Naive thymus-derived CD8-positive, alpha-beta T cell (primary cell): ENCODE data around the gene GINS3. TPM values are rescaled to one million over a fixed set of nuclear protein-coding genes. Genes with fewer than 3 reads are reported as not detected.
A peak's percentile ranks its signal among the peaks of the same experiment; 100 is the strongest.

ENCODE experiments used
- ATAC-seq, 2 donors: fragments of 150-1000 bp; cut with Tn5 transposase in 1 of 2; sonication (Bioruptor Pico), chemical (Tn5 transposase) in 1 of 2; 1 replicate in 1 of 2; 2 replicates in 1 of 2; pipeline ENCODE4 v1.10.0; 2021; ENCODE audit warnings: mild to moderate bottlenecking in 2 of 2, moderate library complexity in 2 of 2
- POLR2A ChIA-PET: fragments of 350-600 bp; sonication (Branson Sonifier 250); formaldehyde crosslinking; loops from one replicate; lab custom pipeline; 2021; ENCODE audit warnings: antibody characterized with exemption; lab: Charles Lee
- DNase-seq, 10 donors: peaks; one replicate each; pipeline versions ENCODE4 v3.0.0 to v3.0.0-alpha.2; 2020 to 2022
- H3K27ac Mint-ChIP-seq, 10 donors: one replicate each; pipeline ENCODE4 v1.8.0; 2020 to 2022; ENCODE audit warnings: mild to moderate bottlenecking in 10 of 10, mixed read lengths in 10 of 10, moderate library complexity in 4 of 10, inconsistent platforms in 1 of 10
- H3K27me3 Mint-ChIP-seq, 5 donors: one replicate each; pipeline ENCODE4 v1.8.0; 2021 to 2022; ENCODE audit warnings: mixed read lengths in 5 of 5
- H3K36me3 Mint-ChIP-seq, 3 donors: one replicate each; pipeline ENCODE4 v1.8.0; 2020 to 2022; ENCODE audit warnings: mixed read lengths in 3 of 3, mild to moderate bottlenecking in 2 of 3, inconsistent platforms in 1 of 3
- H3K4me1 Mint-ChIP-seq, 4 donors: one replicate each; pipeline ENCODE4 v1.8.0; 2021 to 2022; ENCODE audit warnings: mixed read lengths in 4 of 4
- H3K4me3 Mint-ChIP-seq, 10 donors: one replicate each; pipeline ENCODE4 v1.8.0; 2020 to 2022; ENCODE audit warnings: mild to moderate bottlenecking in 10 of 10, mixed read lengths in 10 of 10, moderate library complexity in 6 of 10, inconsistent platforms in 1 of 10
- H3K9me3 Mint-ChIP-seq, 9 donors: one replicate each; pipeline ENCODE4 v1.8.0; 2020 to 2022; ENCODE audit warnings: mixed read lengths in 9 of 9, mild to moderate bottlenecking in 3 of 9, inconsistent platforms in 1 of 9, moderate library complexity in 1 of 9
- polyA plus RNA-seq, 3 donors: library from polyadenylated mRNA; unstranded; fragments of 300-500 nt; fragmentation: Illumina TruSeq; gene quantifications; one replicate each; pipeline ENCODE4 v1.2.3, GENCODE V29; 2021
- total RNA-seq, 8 experiments: library from RNA in 2 of 8; stranded (reverse) in 2 of 8; gene quantifications; one replicate each; pipeline ENCODE4 v1.2.3 and lab custom pipeline; 2021 to 2026

The GINS3 gene
- total RNA-seq (1 to 10 TPM; 1.5 to 1.9 TPM), polyA plus RNA-seq (1 to 10 TPM; 1.0 to 2.7 (median 2.3) TPM), total RNA-seq (lab: John Stamatoyannopoulos, UW) (2.4 to 12.8 (median 5.3) reads per million in 6 experiments)

DNA sequence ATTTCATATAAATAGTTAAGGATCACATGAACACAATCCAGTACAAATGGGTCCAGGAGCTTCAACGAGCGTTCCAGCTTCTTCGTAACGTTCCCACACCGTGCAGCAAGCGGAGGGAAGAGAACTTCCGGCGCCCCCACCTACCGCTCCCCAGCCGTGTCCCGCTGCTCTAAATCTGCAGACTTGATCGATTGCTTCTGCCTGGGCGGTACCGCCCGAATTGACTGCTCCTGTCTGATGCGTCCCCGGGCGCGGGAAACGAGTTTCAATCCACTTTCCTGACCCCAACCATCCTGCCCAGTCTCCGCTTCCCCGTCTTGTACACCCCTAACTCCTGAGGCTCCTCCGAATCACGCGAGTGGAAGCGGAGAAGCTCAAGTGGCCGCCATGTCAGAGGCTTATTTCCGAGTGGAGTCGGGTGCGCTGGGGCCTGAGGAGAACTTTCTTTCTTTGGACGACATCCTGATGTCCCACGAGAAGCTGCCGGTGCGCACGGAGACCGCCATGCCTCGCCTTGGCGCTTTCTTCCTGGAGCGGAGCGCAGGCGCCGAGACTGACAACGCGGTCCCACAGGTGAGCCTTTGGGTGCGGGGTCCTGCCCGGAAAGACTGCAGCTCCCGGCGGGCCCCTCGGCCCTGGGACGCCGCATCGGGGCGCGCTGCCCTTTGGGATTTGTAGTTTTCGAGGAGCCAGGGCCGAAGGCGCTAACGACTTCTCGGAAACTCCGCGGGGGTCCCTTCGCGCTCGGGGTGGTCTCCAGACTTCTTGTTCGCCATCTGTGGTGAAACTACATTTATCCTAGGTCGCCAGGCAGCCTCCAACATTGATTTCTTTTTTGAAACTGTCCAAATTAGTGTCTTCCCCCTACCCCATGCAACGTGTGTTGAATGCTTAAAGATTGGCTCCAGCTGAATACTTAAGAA is at the start of gene GINS3:
Gene GINS3 (plus strand): TSS at position 257 of the 923 bp plus-strand sequence. CDS start 131 bp downstream, at position 388.
- Mint-ChIP-seq H3K4me1 (peaks cover 3 to 16% (median 9%) of the 10 kb centered on the region in 4 donors), H3K4me3 (peak within 1 kb of the TSS; percentile 98 to 100 (median 99)), H3K9me3 (no peaks in the 10 kb centered on the region), H3K27me3 (peaks cover 0 to 3% (median 0%) of the 10 kb centered on the region in 5 donors), H3K36me3 (peaks cover 0 to 4% (median 0%) of the 10 kb centered on the region in 3 donors), H3K27ac (peak within 1 kb of the TSS; percentile 93 to 99 (median 98))
- POLR2A ChIA-PET: interaction anchor here (0.5 to 1.5 kb wide), 6 partner anchors 10 to 657 kb away, joined by 3 to 9 read pairs (median 3); partner anchors contain the start of genes CFAP20, CNOT1, KATNB1 and NDRG4
- ATAC-seq (peak; percentile 98), DNase-seq (peak; percentile 71 to 92 (median 80))

DNA sequence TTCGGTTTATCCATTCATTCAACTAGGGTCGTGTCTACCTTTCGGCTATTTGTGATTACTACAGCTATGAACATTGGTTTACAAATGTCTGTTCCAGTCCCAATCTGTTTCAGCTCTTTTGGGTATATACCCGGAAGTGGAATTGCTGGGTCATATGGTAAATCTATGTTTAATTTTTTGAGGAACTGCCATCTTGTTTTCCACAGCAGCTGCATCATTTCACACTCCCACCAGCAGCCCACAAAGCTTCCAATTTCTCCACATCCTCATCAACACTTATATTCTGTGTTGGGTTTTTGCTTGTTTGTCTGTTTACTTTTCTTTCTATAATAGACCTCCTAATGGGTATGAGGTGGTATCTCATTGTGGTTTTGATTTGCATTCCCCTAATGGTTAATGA is 48.7 kb upstream of the GINS3 start:
- H3K27me3 Mint-ChIP-seq: peaks cover 7 to 25% (median 14%) of the 10 kb centered on the region in 5 donors
- H3K27ac Mint-ChIP-seq: no peak overlapping the region
- no peak overlapping the region for H3K4me3 Mint-ChIP-seq
- DNase-seq (no peak), ATAC-seq (no peak)
- no peaks in the 10 kb centered on the region for H3K4me1 Mint-ChIP-seq
- no peaks in the 10 kb centered on the region for H3K9me3 Mint-ChIP-seq
- POLR2A ChIA-PET: no interaction called here
- no peaks in the 10 kb centered on the region for H3K36me3 Mint-ChIP-seq

DNA sequence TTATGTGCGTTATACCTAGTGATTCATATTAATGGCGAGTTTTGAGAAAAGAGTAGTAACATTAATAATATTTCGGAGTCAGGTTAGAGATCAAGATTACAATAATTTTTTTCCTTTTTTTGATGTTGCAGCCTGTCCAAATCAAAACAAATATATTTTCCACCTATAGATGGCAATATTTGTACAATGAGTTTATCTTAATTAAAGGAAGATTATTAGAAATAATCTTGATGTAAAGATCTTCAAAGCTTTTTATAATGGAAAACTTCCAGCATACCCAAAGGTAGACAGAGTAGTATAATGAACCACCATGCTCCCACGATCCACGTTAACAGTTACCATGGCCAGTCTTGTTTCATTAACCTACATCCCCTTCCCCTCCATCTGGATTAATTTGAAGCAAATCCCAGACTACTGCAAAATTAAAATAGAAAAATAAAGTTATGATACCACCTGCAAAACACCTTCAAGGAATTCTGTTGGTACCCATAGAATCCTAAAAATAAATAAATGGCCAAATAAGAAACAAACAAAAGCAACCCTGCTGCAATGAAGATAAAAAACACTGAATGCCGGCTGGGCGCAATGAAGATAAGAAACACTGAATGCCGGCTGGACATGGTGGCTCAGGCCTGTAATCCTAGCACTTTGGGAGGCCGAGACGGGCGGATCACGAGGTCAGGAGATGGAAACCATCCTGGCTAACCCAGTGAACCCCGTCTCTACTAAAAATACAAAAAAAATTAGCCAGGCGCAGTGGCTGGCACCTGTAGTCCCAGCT is 46.5 kb upstream of the GINS3 start:
- H3K4me3 Mint-ChIP-seq: no peak overlapping the region
- no peak for ATAC-seq
- no peak overlapping the region for H3K27ac Mint-ChIP-seq
- H3K4me1 Mint-ChIP-seq: no peaks in the 10 kb centered on the region
- H3K27me3 Mint-ChIP-seq: peaks cover 10 to 36% (median 15%) of the 10 kb centered on the region in 5 donors
- POLR2A ChIA-PET: no interaction called here
- H3K9me3 Mint-ChIP-seq: no peaks in the 10 kb centered on the region
- no peak for DNase-seq
- no peaks in the 10 kb centered on the region for H3K36me3 Mint-ChIP-seq

DNA sequence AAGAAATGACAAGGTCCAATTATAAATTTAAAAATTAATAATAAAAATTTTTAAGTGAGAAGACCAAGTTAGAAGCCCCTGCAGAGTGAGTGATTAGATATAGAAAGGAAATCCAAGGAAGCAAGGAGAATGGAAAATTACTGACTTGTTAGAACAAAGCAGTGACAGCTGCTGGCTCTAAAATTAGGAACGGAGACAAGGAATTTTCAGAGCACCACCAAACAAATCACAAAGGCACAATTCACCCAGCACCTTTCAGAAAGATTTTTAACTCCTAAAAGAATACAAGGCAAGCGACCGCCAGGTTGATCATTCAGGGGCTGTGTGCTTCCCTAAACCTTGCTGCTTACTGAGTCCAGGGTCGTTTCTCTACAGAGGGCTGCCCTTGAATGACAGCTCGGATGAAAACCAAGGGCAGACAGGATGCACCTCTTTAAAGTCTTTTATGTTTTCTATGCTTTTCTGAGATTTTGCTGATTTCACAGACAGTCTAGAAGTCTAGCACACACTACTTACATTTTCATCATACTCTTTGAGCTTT is 45.4 kb upstream of the GINS3 start:
- Mint-ChIP-seq H3K4me3 (no peak overlapping the region), H3K9me3 (peaks cover 0 to 3% (median 0%) of the 10 kb centered on the region in 9 donors), H3K36me3 (no peaks in the 10 kb centered on the region), H3K27me3 (peaks cover 12 to 36% (median 17%) of the 10 kb centered on the region in 5 donors), H3K4me1 (no peaks in the 10 kb centered on the region), H3K27ac (no peak overlapping the region)
- POLR2A ChIA-PET: no interaction called here
- DNase-seq (no peak), ATAC-seq (no peak)

DNA sequence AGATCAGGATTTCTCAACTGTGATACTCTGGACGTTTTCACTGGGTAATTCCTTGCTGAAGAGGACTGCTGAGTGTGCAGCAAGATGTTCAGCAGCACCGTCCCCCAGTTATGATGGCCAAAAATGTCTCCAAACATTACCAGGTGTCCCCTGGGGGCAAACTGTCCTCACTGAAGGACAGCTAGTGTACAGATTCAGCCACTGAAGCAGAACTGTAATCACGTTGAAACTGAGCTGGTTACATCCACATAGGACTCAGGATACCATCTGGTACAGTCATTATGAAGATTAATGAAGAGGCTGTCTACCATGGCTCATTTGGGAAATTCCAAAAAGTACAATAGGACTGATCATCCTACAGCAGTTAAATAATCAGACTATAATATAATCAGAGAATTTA is 43.3 kb upstream of the GINS3 start:
- no peaks in the 10 kb centered on the region for H3K4me1 Mint-ChIP-seq
- H3K27ac Mint-ChIP-seq: no peak overlapping the region
- peaks cover 0 to 13% (median 0%) of the 10 kb centered on the region in 9 donors for H3K9me3 Mint-ChIP-seq
- H3K4me3 Mint-ChIP-seq: no peak overlapping the region
- ATAC-seq: no peak
- peaks cover 0 to 4% (median 0%) of the 10 kb centered on the region in 3 donors for H3K36me3 Mint-ChIP-seq
- peaks cover 9 to 26% (median 17%) of the 10 kb centered on the region in 5 donors for H3K27me3 Mint-ChIP-seq
- POLR2A ChIA-PET: no interaction called here
- no peak for DNase-seq

DNA sequence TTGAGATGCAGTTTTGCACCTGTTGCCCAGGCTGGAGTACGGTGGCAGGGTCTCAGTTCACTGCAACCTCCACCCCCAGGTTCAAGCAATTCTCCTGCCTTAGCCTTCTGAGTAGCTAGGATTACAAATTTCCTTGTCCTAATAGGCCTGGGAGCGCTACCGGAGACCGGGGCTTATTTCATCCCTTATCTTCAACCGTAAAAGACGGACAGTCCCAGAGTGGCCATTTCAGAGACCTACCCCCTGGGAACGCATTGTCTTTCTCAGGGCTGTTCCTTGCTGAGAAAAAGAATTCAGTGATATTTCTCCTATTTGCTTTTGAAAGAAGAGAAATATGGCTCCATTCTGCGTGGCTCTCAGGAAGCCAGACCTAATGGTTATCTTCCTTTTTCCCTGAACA is 39.6 kb upstream of the GINS3 start:
- Mint-ChIP-seq H3K27ac (no peak overlapping the region), H3K4me1 (no peaks in the 10 kb centered on the region), H3K27me3 (peaks cover 5 to 33% (median 16%) of the 10 kb centered on the region in 5 donors), H3K9me3 (peaks cover 0 to 19% (median 5%) of the 10 kb centered on the region in 9 donors), H3K36me3 (peaks cover 0 to 10% (median 0%) of the 10 kb centered on the region in 3 donors), H3K4me3 (no peak overlapping the region)
- DNase-seq: no peak
- no peak for ATAC-seq
- POLR2A ChIA-PET: no interaction called here

DNA sequence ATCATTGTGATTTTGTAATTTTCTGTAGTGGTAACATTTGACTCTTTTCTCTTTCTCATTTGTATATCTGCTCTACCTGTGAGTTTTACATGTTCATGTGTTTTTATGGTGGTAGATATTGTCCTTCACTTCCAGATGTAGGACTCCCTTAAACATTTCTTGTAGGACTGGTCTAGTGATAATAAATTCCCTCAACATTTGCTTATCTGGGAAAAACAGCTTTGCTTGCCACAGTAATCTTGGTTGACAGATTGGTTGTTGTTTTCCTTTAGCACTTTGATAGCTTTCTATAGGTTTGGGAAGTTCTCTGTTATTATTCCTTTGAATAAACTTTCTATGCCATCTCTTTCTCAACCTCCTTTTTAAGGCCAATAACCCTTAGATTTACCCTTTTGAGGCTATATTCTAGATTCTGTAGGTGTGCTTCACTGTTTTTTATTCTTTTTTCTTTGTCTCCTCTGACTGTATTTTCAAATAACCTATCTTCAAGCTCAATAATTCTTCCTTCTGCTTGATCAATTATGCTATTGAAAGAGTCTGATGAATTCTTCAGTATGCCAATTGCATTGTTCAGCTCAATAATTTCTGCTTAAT is 32.1 kb upstream of the GINS3 start:
- DNase-seq (no peak), ATAC-seq (no peak)
- H3K4me1 Mint-ChIP-seq: no peaks in the 10 kb centered on the region
- H3K36me3 Mint-ChIP-seq: peaks cover 0 to 34% (median 5%) of the 10 kb centered on the region in 3 donors
- POLR2A ChIA-PET: no interaction called here
- no peak overlapping the region for H3K4me3 Mint-ChIP-seq
- peaks cover 13 to 44% (median 20%) of the 10 kb centered on the region in 9 donors for H3K9me3 Mint-ChIP-seq
- H3K27ac Mint-ChIP-seq: no peak overlapping the region
- peaks cover 3 to 32% (median 13%) of the 10 kb centered on the region in 5 donors for H3K27me3 Mint-ChIP-seq

DNA sequence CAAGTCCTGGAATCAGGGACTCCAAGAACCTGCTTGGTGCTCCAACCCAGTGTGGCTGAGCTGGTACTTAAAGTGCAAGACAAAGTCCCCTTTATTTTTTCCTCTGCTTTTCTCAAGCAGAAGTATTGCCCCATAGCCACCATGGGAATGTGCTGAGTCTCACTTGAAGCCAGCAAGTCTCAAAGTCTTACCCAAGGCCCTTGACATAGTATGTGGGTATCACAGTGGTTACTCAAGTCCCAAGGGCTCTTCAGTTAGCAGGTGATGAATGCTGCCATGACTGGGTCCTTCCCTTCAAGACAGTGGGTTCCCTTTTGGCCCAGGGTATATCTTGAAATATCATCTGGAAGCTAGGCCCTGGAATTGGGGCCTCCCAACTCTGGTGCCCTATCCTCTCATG is 30.5 kb upstream of the GINS3 start:
- DNase-seq: no peak
- peaks cover 9 to 28% (median 18%) of the 10 kb centered on the region in 5 donors for H3K27me3 Mint-ChIP-seq
- no peak for ATAC-seq
- H3K4me1 Mint-ChIP-seq: no peaks in the 10 kb centered on the region
- POLR2A ChIA-PET: no interaction called here
- no peak overlapping the region for H3K4me3 Mint-ChIP-seq
- H3K9me3 Mint-ChIP-seq: peaks cover 11 to 40% (median 17%) of the 10 kb centered on the region in 9 donors
- peaks cover 0 to 28% (median 5%) of the 10 kb centered on the region in 3 donors for H3K36me3 Mint-ChIP-seq
- no peak overlapping the region for H3K27ac Mint-ChIP-seq

DNA sequence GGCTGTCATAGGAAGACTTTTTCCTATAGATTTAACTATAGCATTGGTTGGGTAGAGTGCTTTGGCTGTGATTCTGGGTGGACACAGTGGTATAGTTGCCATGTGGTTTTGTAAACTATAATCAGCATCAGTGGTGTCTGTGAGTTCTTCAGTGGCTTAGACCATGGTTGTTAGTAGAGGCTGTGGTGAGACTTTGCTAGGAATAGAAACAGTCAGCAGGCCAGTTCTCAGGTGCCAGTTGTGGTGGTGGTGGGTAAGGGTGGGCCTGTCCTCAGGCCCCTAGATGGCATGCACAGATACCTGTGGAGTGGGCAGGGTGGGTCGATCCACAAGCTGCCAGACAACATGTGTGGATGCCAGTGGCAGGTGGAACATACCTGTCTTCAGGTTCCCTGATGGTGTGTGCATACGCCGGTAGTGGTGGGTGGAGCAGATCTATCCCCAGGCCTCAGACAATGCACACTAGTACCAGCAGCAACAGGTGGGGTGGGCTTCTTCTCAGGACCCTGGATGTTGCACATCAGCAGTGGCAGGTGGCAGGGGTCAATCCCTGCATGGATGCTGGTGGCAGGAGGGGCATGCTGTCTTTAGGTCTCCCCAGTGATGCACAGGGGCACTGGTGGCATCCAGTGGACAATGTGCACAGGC is 28.4 kb upstream of the GINS3 start:
- H3K27ac Mint-ChIP-seq: no peak overlapping the region
- H3K27me3 Mint-ChIP-seq: peaks cover 16 to 33% (median 22%) of the 10 kb centered on the region in 5 donors
- peaks cover 0 to 22% (median 5%) of the 10 kb centered on the region in 3 donors for H3K36me3 Mint-ChIP-seq
- peaks cover 10 to 27% (median 17%) of the 10 kb centered on the region in 9 donors for H3K9me3 Mint-ChIP-seq
- ATAC-seq (no peak), DNase-seq (no peak)
- H3K4me3 Mint-ChIP-seq: no peak overlapping the region
- POLR2A ChIA-PET: no interaction called here
- no peaks in the 10 kb centered on the region for H3K4me1 Mint-ChIP-seq

DNA sequence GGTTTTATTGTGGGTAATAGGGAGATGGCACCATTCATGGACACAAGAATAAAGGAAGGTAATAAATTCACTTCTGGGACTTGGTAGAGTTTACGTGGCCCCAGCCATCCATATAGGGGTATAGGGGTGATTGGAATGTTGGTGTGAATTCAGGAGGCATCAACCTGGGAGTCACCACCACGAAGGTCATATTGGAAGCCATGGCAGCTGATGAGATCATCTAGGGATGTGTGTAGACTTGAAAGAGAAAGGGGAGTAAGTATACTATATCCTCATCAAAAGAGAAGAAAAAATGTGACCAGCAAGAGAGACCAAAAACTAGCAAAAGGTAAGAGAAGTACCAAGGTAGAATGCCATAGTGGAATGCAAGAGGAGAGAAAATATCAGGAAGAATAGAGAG is 26.6 kb upstream of the GINS3 start:
- Mint-ChIP-seq H3K36me3 (peaks cover 0 to 9% (median 0%) of the 10 kb centered on the region in 3 donors), H3K27ac (no peak overlapping the region), H3K4me1 (no peaks in the 10 kb centered on the region), H3K4me3 (no peak overlapping the region), H3K9me3 (peaks cover 0 to 10% (median 5%) of the 10 kb centered on the region in 9 donors), H3K27me3 (peaks cover 11 to 35% (median 22%) of the 10 kb centered on the region in 5 donors)
- ATAC-seq (no peak), DNase-seq (no peak)
- POLR2A ChIA-PET: no interaction called here

DNA sequence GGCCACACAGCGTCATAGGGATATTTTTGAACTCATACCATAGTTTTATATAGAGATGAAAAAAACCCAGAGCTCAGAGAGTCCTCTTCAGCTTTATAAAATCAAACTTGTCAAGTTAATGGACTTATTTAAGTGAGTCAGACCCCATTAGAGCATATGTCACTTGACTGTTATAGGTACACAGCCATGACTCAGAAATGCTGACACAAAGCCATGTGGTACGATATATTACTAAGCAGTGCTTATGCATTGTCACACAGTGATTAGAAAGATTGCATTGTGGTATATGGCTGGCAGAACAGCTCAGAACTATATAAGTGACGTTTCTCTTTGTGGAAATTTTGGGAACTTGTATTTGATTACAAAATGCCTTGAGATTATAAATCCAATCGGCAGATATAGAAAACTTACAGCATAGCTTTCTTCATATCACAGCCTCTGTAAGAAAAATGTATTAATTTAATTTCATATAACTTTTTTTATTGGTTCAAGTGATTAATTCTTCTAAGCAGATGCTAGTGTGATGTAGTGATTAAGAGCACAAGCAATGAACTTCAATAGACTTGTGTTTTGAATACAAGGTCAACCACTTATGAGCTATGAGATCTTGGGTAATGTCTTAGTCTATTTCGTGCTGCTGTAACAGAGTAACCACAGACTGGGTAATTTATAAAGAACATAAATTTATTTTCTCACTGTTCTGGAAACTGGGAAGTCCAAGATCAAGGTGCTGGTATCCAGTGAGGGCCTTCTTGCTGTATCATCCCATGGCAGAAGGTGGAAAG is 25.8 kb upstream of the GINS3 start:
- Mint-ChIP-seq H3K9me3 (peaks cover 0 to 3% (median 0%) of the 10 kb centered on the region in 9 donors), H3K27me3 (peaks cover 12 to 38% (median 22%) of the 10 kb centered on the region in 5 donors)
- POLR2A ChIA-PET: no interaction called here

More for the DNA sequence above, 25.8 kb upstream of the GINS3 start:
- no peak overlapping the region for H3K27ac Mint-ChIP-seq
- no peak for DNase-seq
- no peak overlapping the region for H3K4me3 Mint-ChIP-seq
- ATAC-seq: no peak
- H3K36me3 Mint-ChIP-seq: peaks cover 0 to 3% (median 0%) of the 10 kb centered on the region in 3 donors
- no peaks in the 10 kb centered on the region for H3K4me1 Mint-ChIP-seq
